Muscle of leg (tissue), 11 donors: Measurements from ENCODE around the gene SNX4. TPM values are rescaled to one million over a fixed set of nuclear protein-coding genes. Genes with fewer than 3 reads are reported as not detected.
A peak's percentile ranks its signal among the peaks of the same experiment; 100 is the strongest.
"Not testable (repeated sequence)": the region's sequence is repeated elsewhere in the genome, so short reads cannot be mapped to it uniquely, and the experiment has no call there.

Experiments
- DNase-seq: peaks from one replicate; pipeline ENCODE4 v3.0.0; 2013
- H3K27ac ChIP-seq: one replicate; pipeline ENCODE4 v1.5.1; 2013; ENCODE audit warnings: mild to moderate bottlenecking, low read length, control low read depth
- H3K27me3 ChIP-seq: one replicate; pipeline ENCODE4 v1.6.1; 2013; ENCODE audit warnings: low read length; ENCODE audit not compliant: control insufficient read depth, insufficient read depth
- H3K36me3 ChIP-seq: one replicate; pipeline ENCODE4 v1.6.1; 2013; ENCODE audit warnings: low read length; ENCODE audit not compliant: control insufficient read depth, insufficient read depth
- H3K4me1 ChIP-seq: one replicate; pipeline ENCODE4 v1.6.1; 2013; ENCODE audit warnings: low read length; ENCODE audit not compliant: control insufficient read depth, insufficient read depth
- H3K4me3 ChIP-seq: one replicate; pipeline ENCODE4 v1.5.1; 2013; ENCODE audit warnings: low read length, control low read depth
- H3K9me3 ChIP-seq: replicated peaks from 2 replicates; pipeline ENCODE4 v1.6.1; 2013; ENCODE audit warnings: low read depth, low read length; ENCODE audit not compliant: control insufficient read depth
- WGBS: methylation state at CpG from one replicate; pipeline ENCODE4 v1.1.5; 2013; ENCODE audit warnings: missing lambda C conversion rate; ENCODE audit not compliant: insufficient coverage; 5-methylcytosine and 5-hydroxymethylcytosine counted together
- polyA plus RNA-seq, 8 donors: library from polyadenylated mRNA; unstranded; fragments of 120-200 nt; gene quantifications; one replicate each; pipeline versions ENCODE4 v1.2.1 to v1.2.3, GENCODE V29; 2013; ENCODE audit warnings: inconsistent platforms in 1 of 8, low replicate concordance in 1 of 8; ENCODE audit not compliant: insufficient read length in 8 of 8, insufficient read depth in 1 of 8
- total RNA-seq: library from RNA; stranded (reverse); fragments of 120-200 nt; gene quantifications from one replicate; pipeline ENCODE4 v1.2.4, GENCODE V29; 2013

SNX4 gene
- total and polyA plus RNA-seq, 9 donors = 32.6 to 46.2 (median 36.2) TPM

- Histone ChIP-seq H3K36me3 (peaks cover 12% of the 10 kb centered on the region), H3K27ac (no peak overlapping the region), H3K4me1 (no peaks in the 10 kb centered on the region), H3K27me3 (no peaks in the 10 kb centered on the region), H3K4me3 (no peak overlapping the region), H3K9me3 (peaks cover under 1% of the 10 kb centered on the region)
- DNase-seq = peak; percentile 15
- WGBS = no CpG with 5 or more reads among the region's 4 CpGs
Observed at GRCh38 chr3:125512135-125512920, 7.7 kb downstream of the SNX4 start.

- H3K36me3 ChIP-seq = peaks cover 12% of the 10 kb centered on the region
Observed at GRCh38 chr3:125511420-125512118, 8.4 kb downstream of the SNX4 start.

GRCh38 chr3:125507128-125507527 lies 12.9 kb downstream of the SNX4 start:
- H3K27me3 ChIP-seq = no peaks in the 10 kb centered on the region
- H3K36me3 ChIP-seq = peaks cover 18% of the 10 kb centered on the region
- no peaks in the 10 kb centered on the region for H3K4me1 ChIP-seq
- H3K27ac ChIP-seq = no peak overlapping the region
- no peak overlapping the region for H3K4me3 ChIP-seq
- no peak for DNase-seq
- whole genome bisulfite sequencing = no CpG with 5 or more reads among the region's 3 CpGs
- peaks cover 3% of the 10 kb centered on the region for H3K9me3 ChIP-seq

More at GRCh38 chr3:125511420-125512118, 8.4 kb downstream of the SNX4 start:
- WGBS = no CpG with 5 or more reads among the region's 1 CpG
- H3K4me1 ChIP-seq = no peaks in the 10 kb centered on the region
- DNase-seq = no peak
- H3K27ac ChIP-seq = no peak overlapping the region
- H3K9me3 ChIP-seq = peaks cover 3% of the 10 kb centered on the region
- H3K4me3 ChIP-seq = no peak overlapping the region
- no peaks in the 10 kb centered on the region for H3K27me3 ChIP-seq

GRCh38 chr3:125498630-125499029 lies 21.4 kb downstream of the SNX4 start:
- H3K9me3 ChIP-seq = no peaks in the 10 kb centered on the region
- H3K4me3 ChIP-seq = no peak overlapping the region
- H3K27ac ChIP-seq = no peak overlapping the region
- H3K36me3 ChIP-seq = peaks cover 19% of the 10 kb centered on the region
- no peak for DNase-seq
- no peaks in the 10 kb centered on the region for H3K27me3 ChIP-seq
- H3K4me1 ChIP-seq = no peaks in the 10 kb centered on the region

- H3K4me1 ChIP-seq = no peaks in the 10 kb centered on the region
- peaks cover 26% of the 10 kb centered on the region for H3K36me3 ChIP-seq
- no peak for DNase-seq
- H3K27ac ChIP-seq = no peak overlapping the region
- H3K4me3 ChIP-seq = no peak overlapping the region
- no CpG with 5 or more reads among the region's 2 CpGs for WGBS
- no peaks in the 10 kb centered on the region for H3K9me3 ChIP-seq
- H3K27me3 ChIP-seq = no peaks in the 10 kb centered on the region
Observed at GRCh38 chr3:125496701-125497100, 23.3 kb downstream of the SNX4 start.

GRCh38 chr3:125482406-125482805 lies 37.6 kb downstream of the SNX4 start:
- H3K4me3 ChIP-seq = no peak overlapping the region
- H3K27ac ChIP-seq = no peak overlapping the region
- H3K4me1 ChIP-seq = no peaks in the 10 kb centered on the region
- no peaks in the 10 kb centered on the region for H3K9me3 ChIP-seq
- peaks cover 6% of the 10 kb centered on the region for H3K36me3 ChIP-seq
- no peaks in the 10 kb centered on the region for H3K27me3 ChIP-seq
- DNase-seq = no peak
- no CpG with 5 or more reads among the region's 1 CpG for WGBS

- Histone ChIP-seq H3K27me3 (no peaks in the 10 kb centered on the region), H3K36me3 (peaks cover 6% of the 10 kb centered on the region), H3K4me3 (no peak overlapping the region), H3K27ac (no peak overlapping the region), H3K9me3 (no peaks in the 10 kb centered on the region), H3K4me1 (no peaks in the 10 kb centered on the region)
- WGBS = 91% methylated on average over 2 of the region's 2 CpGs
- no peak for DNase-seq
Observed at GRCh38 chr3:125481786-125482185, 38.2 kb downstream of the SNX4 start.

- not testable (repeated sequence) for H3K36me3 ChIP-seq, H3K4me3 ChIP-seq, H3K4me1 ChIP-seq, DNase-seq, H3K27me3 ChIP-seq, H3K9me3 ChIP-seq, H3K27ac ChIP-seq
- WGBS = 93% methylated on average over 9 of the region's 9 CpGs
Observed at GRCh38 chr3:125481375-125481759, 38.6 kb downstream of the SNX4 start.

- Histone ChIP-seq H3K27me3 (no peaks in the 10 kb centered on the region), H3K36me3 (peaks cover 6% of the 10 kb centered on the region), H3K4me1 (no peaks in the 10 kb centered on the region), H3K27ac (no peak overlapping the region), H3K9me3 (no peaks in the 10 kb centered on the region), H3K4me3 (no peak overlapping the region)
- WGBS = 82% methylated on average over 2 of the region's 2 CpGs
- no peak for DNase-seq
Observed at GRCh38 chr3:125480656-125481374, 39.2 kb downstream of the SNX4 start.

- H3K36me3 ChIP-seq = peaks cover 12% of the 10 kb centered on the region
- H3K27me3 ChIP-seq = no peaks in the 10 kb centered on the region
- H3K9me3 ChIP-seq = no peaks in the 10 kb centered on the region
- WGBS = no CpG with 5 or more reads among the region's 4 CpGs
- H3K4me3 ChIP-seq = no peak overlapping the region
- no peaks in the 10 kb centered on the region for H3K4me1 ChIP-seq
- no peak for DNase-seq
- no peak overlapping the region for H3K27ac ChIP-seq
Observed at GRCh38 chr3:125479091-125479490, 40.9 kb downstream of the SNX4 start.
